ENCODE measurements around the gene TSPO.

Gene TSPO

DNA sequence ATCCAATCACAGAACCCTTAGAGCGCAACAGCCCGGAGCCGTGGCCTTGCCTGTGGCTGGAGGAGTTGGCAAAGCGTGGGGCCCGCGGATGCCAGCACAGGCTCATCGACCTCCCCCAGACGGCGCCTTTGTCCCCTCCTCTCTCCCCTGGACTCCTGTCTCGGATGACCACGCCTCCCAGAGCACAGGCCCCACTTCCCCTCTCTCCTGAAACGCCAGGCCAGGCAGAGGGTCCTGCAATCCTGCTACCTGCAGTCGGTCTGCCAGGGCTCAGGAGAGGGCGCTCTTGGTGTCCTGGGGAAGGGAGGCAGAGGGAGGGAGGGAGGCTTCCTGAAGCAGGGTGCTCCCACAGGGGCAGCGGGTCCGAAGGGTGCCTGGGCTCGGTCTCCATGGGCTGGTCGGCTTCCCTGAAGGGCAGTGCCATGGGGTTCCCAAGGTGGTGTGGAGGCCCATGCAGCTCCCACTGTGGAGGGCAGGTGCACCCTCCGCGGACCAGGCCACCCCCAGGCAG lies 52.2 kb downstream of the TSPO start:
- no peak for DNase-seq

DNA sequence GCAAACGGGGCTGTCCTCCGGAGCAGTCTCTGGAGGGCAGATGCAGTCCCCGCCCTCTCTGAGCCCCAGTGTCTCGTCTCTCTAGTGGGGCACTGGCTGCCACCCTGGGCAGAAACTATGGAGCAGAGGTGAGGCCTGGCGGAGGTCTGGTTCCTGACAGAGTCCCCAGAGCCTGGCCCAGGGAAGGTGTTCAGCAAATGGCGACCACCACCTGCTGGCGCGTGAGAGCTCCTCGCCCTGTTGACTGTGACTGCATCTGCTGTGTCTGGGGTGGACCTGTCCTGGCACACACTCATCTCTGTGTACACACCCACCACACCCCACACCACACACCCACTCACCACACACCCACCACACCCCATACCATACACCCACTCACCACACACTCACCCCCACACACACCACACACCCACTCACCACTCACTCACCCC lies 53.9 kb downstream of the TSPO start:
- DNase-seq: no peak

DNA sequence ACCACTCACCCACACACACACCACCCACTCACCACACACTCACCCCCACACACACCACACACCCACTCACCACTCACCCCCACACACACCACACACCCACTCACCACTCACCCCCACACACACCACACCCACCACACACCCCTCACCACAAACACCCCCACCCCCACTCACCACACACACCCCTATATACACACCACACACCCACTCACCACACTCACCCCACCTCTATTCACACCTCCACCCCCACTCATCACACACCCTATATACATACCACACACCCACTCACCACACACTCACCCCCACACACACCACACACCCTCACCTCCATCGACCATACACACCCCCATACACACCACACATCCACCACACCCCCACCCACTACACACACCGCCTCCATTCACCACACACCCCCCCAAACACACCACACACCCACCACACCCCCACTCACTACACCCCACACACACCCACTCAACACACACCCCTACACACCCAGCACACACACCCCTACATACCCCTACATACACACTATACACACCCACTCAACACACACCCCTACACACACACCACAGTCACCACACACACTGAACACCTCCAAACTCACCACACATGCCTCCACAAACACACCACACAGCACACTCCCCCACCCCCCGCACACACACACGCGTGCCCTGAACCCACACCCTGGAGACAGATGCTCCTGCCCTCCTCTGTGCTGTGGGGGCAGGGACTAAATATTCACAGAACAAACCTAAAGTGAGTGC lies 54.6 kb downstream of the TSPO start:
- DNase-seq: no peak

DNA sequence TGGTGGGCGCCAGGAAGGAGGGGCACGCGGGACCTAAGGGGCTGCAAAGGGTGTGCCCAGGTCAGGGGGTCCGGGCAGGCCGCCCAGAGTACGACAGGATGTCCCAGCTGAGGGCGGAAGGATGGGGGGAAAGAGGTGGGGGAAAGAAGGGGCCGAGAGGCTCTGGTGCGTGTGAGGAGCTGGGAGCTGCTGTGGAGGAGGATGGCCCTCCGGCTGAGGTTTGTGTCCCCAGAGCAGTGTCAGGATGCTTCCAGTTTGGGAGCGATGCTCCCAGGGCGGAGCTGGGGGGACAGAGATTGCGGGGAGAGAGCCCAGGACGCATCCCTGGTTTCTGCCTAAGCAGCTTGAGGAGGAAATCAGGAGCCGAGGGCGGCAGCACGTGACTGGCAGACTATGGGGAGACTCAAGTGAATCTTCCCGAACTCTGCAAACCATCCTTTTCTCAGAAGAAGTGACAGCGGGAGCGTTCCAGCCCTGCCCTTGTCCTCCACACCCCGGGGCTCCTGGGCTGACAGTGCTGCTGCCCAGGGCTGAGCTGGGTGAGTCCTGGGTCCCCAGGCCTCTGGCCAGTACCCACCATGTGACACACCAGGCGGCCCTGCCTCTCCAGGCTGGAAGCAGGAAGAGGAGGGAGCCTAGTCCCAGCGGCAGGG lies 55.3 kb downstream of the TSPO start:
- DNase-seq: no peak

DNA sequence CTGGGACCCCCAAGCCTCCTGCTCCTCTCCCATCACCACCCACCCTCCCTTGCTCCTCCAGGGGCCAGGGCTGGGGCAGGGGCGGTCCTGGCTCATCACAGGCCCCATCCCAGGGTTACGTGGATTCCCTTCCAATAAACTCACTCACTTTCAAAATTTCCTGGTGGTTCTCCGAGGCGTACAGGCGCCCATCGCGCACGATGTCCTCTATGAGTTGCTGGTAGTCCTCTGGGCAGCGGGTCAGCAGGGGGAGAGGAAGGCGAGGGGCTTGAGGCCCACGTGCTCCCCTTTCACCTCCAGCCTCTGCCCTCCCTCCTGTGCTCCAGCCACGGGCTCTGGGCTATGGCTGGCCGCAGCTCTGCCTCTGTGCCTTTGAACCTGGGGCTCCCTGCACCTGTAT lies 56.0 kb downstream of the TSPO start:
- no peak for DNase-seq

DNA sequence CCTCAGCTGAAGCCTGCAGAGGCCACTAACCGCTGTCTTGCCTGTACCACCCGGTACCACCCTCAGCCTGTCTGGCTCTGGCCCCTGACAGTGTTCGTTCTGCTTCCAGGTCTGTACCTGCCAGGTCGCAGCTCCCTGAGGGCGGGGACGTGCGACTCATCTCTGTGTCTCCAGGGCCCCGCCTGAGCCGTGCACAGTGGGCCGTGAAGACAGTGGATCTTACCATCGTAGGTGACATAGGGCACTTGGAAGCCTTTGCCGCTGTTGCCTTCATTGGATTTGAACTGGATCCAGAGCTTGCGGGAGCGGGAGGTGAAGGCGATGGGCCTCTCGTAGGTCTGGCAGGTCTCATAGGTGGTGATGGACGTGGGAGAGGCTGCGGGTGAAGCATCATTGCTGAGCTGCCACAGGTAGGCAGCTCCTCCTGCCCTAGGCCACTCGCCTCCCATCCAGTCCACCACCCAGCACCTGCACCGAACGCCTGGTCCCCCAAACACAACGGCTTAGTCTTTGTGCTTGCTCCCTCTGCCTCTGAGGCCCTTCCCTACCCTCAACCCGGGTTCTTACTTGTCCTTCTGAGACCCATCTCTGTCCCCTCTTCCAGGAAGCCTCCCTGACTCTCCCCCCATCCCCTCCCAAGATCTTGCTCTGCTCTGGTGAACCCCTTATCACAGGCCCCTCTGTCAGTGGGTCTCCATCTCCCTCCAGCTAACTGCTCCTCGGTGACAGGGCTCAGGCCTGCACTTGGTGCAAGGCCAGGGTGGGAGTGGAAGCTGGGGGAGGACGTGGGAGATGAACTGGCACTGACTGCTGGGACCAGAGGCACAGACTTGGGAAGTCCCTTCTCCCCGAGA lies 56.7 kb downstream of the TSPO start:
- DNase-seq: no peak

DNA sequence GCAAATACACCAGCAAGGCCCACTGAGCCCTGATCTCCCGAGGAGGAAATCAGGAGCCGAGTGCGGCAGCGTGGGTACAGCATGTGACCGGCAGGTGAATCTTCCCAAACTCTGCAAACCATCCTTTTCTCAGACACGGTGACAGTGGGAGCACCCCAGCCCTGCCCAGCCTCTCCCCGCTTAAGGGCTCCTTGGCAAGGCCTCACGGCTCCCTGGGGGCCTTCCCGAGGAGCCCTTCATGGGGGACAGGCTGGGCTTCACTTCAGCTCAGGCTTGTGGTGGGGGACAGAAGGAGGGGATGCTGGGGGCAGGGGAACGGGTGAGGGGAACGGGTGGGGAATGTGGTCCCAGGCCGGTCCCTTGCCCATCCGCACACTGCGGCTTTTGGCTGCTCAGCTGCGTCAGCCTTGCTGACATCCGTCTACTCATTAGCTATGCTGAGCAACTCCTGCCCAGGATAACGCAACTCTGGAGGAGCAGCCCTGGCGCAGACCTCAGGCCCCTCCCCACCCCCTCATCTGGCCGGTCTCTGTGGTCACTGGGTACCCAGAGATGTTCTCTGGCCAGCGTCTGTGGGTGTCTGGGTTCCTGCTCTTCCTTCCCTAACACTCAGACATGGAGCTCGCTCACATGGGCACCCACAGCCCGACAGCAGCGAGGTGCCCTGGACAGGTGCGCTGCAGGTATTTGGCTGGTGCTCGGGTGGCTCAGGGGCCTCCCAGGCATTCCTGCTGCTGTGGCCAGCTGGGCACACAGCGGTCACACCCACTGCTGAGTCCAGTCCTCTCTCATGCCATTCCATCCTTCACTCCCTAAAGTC lies 57.6 kb downstream of the TSPO start:
- DNase-seq: no peak

DNA sequence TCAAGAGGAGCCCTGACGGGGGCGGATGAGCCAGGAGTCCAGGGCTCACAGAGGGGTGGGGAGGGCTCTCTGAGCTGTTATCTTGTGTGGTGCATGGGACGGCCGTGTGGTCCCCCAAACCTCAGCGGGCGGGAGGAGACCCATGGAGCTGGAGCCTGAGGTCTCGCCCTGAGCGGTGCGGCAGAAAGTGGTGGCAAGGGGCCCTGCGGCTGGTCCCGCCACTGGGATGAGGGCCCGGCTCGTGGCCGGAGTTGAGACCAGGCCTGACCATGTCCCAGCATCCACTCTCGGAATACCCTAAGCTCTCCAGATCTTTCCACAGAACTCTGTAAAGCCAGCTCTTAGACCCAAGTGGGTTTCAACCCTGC lies 58.1 kb downstream of the TSPO start:
- no peak for DNase-seq

DNA sequence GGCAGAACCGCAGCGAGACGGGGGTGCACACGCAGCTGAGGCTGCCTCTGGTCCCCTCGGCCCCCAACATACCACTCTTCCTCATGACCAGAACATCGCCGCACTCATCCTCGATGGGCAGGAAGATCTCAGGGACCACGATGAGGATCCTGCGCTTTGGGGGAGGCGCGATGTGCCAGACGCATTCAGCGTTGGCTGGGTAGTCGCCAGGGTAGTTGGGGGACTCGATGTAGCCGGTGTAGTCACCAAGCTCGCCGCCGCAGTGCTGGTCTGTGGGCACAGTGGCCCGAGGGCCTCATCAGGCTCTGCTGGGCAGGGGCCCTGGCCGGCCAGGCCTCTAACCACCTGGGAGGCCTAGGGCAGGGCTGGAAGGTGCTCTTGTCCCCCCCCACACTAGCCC lies 58.6 kb downstream of the TSPO start:
- DNase-seq: no peak

DNA sequence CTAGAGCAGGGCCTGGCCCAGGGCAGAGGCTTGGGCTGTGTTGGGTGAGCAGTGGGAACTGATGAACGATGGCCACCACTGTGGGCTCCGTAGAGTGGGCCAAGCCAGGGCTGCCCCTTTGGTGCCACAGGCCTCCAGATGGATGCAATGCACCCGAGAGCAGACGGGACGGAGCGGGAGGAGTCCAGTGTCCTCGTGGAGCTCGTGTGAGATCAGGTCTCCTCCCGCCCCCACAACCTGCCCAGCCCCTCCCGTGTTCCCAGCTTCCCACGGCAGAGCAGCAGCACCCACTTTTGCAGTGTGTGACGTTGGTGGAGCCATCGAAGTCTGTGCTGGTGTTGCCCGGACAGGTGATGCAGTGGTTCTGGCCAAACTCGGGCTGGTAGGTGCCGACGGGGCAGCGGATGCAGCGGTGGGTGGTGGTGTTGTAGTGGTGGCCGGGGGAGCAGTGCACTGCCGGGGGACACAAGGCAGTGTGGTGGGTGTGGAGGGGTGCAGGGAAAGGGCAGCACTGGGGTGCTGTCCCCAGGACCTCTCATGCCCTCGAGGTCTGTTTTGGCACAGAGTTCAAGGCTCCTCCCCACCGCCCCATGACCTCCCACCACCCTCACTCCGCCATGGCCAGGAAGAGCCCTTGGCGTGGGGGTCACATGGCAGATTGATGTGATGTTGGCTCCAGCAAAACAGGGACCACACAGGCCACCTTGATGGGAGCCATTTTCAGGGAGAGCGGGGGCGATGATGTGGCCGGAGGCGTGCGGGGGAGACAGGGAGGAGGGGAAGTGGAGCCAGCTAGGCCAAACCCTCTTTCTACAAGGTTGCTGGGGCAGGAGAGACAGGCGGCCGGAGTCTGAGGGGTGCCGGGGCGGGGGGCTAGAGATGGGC lies 59.5 kb downstream of the TSPO start:
- no peak for DNase-seq

DNA sequence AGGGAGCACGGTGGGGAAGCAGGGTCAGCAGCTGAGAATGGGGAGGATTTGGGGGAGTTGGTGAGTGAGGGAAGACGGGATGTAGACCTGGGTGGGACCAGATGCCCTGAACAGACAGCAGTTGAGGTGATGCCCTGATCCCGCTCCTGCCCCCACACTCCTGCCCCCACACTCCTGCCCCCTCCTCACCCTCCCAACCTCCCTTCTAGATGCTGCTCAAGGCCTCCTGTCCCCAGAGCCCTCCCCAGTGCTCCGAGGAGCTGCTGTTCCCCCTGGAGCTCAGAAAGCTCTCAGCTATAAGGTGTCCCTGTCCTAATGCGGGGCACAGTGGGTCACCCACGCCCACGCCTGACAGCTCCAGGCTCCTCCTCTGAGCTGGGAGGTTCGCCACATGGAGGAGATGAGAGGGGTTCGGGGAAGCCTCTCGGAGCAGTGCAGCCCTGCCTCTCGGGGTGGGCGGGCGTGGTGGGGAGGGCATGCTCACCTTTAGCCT lies 60.6 kb downstream of the TSPO start:
- no peak for DNase-seq

DNA sequence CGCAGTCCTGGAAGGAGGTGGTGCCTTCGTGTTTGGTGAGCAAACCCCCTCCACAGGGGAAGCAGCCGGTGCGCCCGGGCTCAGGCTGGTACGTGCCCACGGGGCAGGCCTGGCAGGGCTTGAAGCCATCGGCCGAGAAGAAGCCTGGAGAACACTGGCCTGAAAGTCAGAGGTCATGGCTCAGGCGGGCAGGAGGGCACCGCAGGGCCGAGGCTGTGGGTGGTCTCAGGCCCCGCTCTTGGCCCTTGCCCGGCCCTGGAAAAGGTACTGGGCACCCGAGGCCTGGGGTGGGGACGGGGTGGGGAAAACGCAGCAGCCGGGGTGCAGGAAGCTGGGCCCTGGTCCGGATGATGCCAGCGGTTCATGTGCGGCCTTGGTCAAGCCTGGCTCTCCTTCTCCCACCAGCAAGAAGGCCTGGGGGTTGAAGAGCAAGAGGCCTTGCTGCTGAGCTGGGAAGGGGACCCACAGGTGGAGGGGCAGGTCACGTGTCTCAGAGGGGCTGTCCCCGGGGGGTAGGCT lies 61.1 kb downstream of the TSPO start:
- DNase-seq: no peak

All from RPMI8226 (cell line).